T-helper 2 cell (primary cell): ENCODE results near the gene LRRTM2.
A peak's percentile ranks its signal among the peaks of the same experiment; 100 is the strongest.

Experiments
- DNase-seq, 5 experiments: peaks; one replicate each; pipeline versions ENCODE4 v3.0.0 to v3.0.0-alpha.2; 2012 to 2022

The LRRTM2 gene

DNA sequence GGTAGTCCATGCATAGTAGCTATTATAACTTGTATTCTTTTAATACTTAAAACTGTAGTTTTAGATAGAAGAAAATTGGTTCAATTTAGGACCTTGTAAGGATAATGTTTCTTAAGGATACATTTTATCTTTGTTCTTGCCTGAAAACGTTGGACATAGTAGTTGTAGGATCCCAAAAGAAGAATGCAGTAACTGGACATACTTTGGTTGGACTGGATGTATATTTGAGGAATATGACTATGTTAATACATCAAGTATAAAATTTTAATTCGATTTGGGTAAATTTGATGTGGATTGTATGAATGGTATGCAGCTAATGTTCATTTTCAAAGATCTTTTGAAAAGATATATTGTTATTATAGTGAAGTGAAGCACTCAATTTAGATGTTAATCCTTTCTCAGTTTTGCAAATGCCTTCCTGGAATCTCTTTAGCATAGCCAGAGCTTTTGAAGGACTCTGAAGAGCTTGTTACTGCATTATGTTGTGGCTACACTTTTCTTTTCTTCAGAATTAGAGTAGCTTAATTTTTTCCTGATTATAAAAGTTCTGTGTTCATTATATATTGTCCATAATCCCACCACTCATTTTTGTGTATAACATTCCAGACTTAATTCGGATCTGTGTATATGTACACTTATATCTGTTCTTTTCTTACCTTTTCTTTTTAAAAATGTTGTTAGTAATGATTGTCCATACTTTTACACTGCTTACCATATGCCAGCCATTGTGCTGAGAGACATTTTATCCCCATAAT is 41.2 kb downstream of the LRRTM2 start:
- DNase-seq = no peak

DNA sequence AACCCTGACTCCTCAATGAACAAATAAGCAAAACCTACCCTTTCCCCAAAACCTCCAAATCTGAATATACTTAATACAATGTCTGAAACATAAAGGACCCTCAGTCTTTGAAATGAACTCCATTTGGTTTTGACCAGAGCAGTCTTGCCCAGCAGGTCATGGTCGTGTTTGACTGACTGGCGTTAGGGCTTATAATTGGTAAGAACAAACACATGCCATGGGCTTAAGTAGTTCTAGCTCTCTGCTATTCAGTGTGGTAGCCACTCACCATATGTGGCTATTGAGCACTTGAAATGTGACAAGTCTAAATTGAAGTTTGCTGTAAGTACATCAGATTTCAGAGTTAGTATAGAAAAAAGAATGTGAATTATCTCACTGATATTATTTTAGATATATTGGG is 42.1 kb downstream of the LRRTM2 start:
- DNase-seq = no peak

- DNase-seq = no peak
Observed at GRCh38 chr5:138832218-138832617, 42.9 kb downstream of the LRRTM2 start.

DNA sequence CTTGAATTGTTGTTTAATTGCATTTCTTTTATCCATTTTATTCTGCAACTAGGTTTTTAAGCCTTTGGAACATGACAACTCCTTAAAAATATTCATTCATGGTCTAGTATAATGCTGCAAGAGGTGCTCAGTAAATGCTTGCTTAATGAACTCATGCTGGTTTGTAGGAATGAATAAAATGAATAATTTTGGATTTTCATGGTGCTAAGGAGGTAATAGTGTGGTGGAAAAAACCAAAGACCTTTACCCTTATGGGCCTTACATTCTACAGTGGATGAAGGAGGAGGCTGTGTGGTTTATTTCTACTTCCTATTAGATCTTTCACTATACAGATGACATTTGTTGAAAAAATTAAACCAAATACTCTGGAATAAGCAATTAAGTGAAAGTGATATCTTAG is 43.4 kb downstream of the LRRTM2 start:
- no peak for DNase-seq

DNA sequence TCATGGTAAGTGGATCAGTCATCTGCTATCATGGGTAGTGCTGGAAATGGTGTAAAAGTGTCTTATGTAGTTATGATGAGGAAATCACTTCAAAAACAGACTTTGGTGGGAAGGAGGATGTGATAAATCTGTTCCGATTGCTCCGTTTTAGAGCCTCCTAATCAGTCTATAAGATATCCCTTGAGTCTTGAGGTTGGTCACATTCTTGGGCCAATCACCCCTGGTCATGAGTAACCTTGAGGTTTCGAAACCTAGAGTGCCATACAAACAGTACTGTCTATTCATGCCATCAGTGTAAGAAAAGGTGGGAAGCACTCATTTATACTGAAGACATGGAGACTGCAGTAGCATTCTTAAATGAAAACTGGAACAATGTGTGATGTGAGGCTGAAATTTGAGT is 45.8 kb downstream of the LRRTM2 start:
- no peak for DNase-seq

DNA sequence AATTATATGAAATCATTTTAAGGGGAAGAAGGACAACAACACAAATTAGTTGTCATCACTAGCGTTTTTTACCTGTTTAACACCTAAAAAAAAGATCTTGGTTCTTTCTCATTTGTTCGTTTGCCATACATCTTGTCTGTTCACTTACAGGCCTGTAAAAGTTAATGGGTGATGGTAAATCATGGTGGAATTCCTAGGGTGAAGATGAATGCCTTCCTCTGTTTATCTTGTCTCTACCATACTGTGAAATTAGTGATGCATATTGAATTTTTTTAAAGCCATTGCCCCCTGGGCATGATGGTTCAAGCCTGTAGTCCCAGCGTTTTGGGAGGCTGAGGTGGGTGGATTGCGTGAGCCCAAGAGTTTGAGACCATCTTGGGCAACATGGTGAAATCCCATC is 46.6 kb downstream of the LRRTM2 start:
- no peak for DNase-seq

- peak in 1 of 5 experiments; percentile 44 for DNase-seq
Observed at GRCh38 chr5:138824924-138825863, 49.9 kb downstream of the LRRTM2 start.

GRCh38 chr5:138824516-138824915 is 50.6 kb downstream of the LRRTM2 start:
- DNase-seq = peak in 1 of 5 experiments; percentile 30

DNA sequence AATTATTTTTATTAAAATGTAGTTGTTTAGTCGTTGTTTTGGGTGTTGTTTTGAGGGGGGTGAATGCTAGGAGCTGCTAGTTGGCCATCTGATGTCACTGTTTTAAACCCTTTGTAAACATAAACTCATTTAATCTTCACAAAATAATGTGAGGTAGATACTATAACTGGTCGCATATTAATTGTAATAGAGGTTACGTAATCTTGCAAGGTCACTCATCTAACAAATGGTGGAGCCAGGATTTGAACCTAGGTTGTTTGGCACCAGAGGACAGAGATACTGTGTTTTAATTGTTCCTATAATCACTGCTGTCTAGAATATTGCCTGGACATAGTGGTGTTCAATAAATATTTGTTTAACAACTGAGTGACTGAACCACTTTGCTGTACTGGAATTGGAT is 54.4 kb downstream of the LRRTM2 start:
- DNase-seq = no peak

- DNase-seq = no peak
Observed at GRCh38 chr5:138819081-138819480, 56.1 kb downstream of the LRRTM2 start.
